ENCODE results near the gene ABHD17B. TPM values are rescaled to one million over a fixed set of nuclear protein-coding genes. Genes with fewer than 3 reads are reported as not detected.

ABHD17B gene
- total and polyA plus RNA-seq, 10 of the 15 experiments (the other 5 are each of a cell fraction or from before 2014, with no cell fraction given), result 3.5 to 21.4 (median 16.6) TPM

DNA sequence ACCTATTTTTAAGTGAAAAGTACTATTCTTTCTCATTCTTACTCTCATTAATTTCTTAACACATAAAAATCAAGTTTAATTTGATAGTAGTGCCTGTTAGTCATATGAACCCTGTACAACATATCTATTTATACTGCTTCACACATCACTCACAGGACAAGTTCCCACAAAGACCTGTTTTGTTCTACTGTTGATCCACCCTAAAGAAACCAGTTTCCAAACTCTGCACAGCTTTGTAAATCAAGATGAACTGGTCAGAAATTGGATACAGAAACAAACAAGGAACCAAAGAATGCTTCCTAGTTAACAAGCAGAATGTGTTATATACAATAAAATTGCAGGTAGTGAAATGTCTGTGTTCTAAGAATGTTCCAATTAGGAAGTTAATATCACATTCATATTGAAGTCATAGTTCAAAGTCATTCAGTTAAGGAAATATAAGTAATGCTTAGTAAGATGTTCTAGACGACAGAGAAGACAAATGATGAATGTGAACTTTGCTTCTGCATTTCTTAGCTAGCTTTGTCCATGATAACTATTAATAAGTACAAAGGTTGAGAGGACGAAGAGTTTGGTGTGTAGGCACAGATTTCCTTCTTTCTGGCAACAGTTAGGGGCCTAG is 33.9 kb upstream of the ABHD17B start:
- BruUV-seq (replicated peaks), result no TSS peak
- Histone ChIP-seq H3K79me2 (ENCODE audit: control insufficient read depth, insufficient read depth, low read length) (no peaks in the 10 kb centered on the region; the same call in 1 of the 2 replicates), H3K4me2 (ENCODE audit: control insufficient read depth, insufficient read depth) (no peak overlapping the region), H2AFZ (ENCODE audit: control insufficient read depth, low read depth, low read length) (no peak overlapping the region), H3K4me1 (ENCODE audit: control insufficient read depth, insufficient read depth, low read length) (no peaks in the 10 kb centered on the region), H3K27ac (ENCODE audit: control insufficient read depth, insufficient read depth) (no peak overlapping the region), H3K27me3 (replicated peaks in 1 of 2; ENCODE audit: control insufficient read depth in 2 of 2, insufficient read depth in 2 of 2, low read length in 1 of 2) (no peaks in the 10 kb centered on the region), H3K9me3 (replicated peaks; ENCODE audit: control insufficient read depth, insufficient read depth, low read length) (no peaks in the 10 kb centered on the region), H4K20me1 (ENCODE audit: control insufficient read depth, insufficient read depth) (no peaks in the 10 kb centered on the region), H3K4me3 (no peak overlapping the region), H3K9ac (ENCODE audit: control insufficient read depth, insufficient read depth, low read length) (no peak overlapping the region), H3K36me3 (ENCODE audit: control insufficient read depth in 2 of 2, insufficient read depth in 2 of 2, low read length in 1 of 2) (no peaks in the 10 kb centered on the region; a peak in 1 of 4 replicates)
- intact Hi-C loops (cut with micrococcal nuclease; ENCODE audit: unreplicated experiment) (no loop called here), in situ Hi-C loops (cut with MboI) (no loop called here)
- TF ChIP-seq NR2C2 (IDR thresholded peaks at IDR 0.05; ENCODE audit: borderline replicate concordance, control insufficient read depth, insufficient read length, low read depth) (no peak), POLR2AphosphoS5 (IDR thresholded peaks at IDR 0.05; ENCODE audit: low read length) (no peak), NFIC (IDR thresholded peaks at IDR 0.05; ENCODE audit: low read depth, low read length) (no peak), ZNF622 (IDR thresholded peaks at IDR 0.05) (no peak), BRCA1 (IDR thresholded peaks at IDR 0.05; ENCODE audit: low read depth, low read length) (no peak), EGR1 (IDR thresholded peaks at IDR 0.05; ENCODE audit: borderline replicate concordance in 1 of 2, low read depth in 2 of 2, low read length in 2 of 2) (no peak)
- TF ChIP-seq, protein P1, sequence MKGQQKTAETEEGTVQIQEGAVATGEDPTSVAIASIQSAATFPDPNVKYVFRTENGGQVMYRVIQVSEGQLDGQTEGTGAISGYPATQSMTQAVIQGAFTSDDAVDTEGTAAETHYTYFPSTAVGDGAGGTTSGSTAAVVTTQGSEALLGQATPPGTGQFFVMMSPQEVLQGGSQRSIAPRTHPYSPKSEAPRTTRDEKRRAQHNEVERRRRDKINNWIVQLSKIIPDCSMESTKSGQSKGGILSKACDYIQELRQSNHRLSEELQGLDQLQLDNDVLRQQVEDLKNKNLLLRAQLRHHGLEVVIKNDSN (IDR thresholded peaks at IDR 0.05; ENCODE audit: borderline replicate concordance, extremely low read length, insufficient read depth, low read depth, low read length), result no peak
- TF ChIP-seq, protein P2, sequence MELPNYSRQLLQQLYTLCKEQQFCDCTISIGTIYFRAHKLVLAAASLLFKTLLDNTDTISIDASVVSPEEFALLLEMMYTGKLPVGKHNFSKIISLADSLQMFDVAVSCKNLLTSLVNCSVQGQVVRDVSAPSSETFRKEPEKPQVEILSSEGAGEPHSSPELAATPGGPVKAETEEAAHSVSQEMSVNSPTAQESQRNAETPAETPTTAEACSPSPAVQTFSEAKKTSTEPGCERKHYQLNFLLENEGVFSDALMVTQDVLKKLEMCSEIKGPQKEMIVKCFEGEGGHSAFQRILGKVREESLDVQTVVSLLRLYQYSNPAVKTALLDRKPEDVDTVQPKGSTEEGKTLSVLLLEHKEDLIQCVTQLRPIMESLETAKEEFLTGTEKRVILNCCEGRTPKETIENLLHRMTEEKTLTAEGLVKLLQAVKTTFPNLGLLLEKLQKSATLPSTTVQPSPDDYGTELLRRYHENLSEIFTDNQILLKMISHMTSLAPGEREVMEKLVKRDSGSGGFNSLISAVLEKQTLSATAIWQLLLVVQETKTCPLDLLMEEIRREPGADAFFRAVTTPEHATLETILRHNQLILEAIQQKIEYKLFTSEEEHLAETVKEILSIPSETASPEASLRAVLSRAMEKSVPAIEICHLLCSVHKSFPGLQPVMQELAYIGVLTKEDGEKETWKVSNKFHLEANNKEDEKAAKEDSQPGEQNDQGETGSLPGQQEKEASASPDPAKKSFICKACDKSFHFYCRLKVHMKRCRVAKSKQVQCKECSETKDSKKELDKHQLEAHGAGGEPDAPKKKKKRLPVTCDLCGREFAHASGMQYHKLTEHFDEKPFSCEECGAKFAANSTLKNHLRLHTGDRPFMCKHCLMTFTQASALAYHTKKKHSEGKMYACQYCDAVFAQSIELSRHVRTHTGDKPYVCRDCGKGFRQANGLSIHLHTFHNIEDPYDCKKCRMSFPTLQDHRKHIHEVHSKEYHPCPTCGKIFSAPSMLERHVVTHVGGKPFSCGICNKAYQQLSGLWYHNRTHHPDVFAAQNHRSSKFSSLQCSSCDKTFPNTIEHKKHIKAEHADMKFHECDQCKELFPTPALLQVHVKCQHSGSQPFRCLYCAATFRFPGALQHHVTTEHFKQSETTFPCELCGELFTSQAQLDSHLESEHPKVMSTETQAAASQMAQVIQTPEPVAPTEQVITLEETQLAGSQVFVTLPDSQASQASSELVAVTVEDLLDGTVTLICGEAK (IDR thresholded peaks at IDR 0.05; ENCODE audit: borderline replicate concordance), result no peak
- TF ChIP-seq, protein P3, sequence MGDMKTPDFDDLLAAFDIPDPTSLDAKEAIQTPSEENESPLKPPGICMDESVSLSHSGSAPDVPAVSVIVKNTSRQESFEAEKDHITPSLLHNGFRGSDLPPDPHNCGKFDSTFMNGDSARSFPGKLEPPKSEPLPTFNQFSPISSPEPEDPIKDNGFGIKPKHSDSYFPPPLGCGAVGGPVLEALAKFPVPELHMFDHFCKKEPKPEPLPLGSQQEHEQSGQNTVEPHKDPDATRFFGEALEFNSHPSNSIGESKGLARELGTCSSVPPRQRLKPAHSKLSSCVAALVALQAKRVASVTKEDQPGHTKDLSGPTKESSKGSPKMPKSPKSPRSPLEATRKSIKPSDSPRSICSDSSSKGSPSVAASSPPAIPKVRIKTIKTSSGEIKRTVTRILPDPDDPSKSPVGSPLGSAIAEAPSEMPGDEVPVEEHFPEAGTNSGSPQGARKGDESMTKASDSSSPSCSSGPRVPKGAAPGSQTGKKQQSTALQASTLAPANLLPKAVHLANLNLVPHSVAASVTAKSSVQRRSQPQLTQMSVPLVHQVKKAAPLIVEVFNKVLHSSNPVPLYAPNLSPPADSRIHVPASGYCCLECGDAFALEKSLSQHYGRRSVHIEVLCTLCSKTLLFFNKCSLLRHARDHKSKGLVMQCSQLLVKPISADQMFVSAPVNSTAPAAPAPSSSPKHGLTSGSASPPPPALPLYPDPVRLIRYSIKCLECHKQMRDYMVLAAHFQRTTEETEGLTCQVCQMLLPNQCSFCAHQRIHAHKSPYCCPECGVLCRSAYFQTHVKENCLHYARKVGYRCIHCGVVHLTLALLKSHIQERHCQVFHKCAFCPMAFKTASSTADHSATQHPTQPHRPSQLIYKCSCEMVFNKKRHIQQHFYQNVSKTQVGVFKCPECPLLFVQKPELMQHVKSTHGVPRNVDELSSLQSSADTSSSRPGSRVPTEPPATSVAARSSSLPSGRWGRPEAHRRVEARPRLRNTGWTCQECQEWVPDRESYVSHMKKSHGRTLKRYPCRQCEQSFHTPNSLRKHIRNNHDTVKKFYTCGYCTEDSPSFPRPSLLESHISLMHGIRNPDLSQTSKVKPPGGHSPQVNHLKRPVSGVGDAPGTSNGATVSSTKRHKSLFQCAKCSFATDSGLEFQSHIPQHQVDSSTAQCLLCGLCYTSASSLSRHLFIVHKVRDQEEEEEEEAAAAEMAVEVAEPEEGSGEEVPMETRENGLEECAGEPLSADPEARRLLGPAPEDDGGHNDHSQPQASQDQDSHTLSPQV (IDR thresholded peaks at IDR 0.05), result no peak
- DNase-seq (ENCODE audit: low read depth, low spot score) (no peak), ATAC-seq (no peak), FAIRE-seq (no peak)
- ChIA-PET SMC1A (ENCODE audit: uncharacterized antibody, unreplicated experiment) (no interaction called here), CTCF (interaction anchor here (0.9 to 1.3 kb wide), 2 partner anchors 9 to 80 kb away, joined by 3 read pairs; no protein-coding TSS in a partner anchor), POLR2A (no interaction called here), RAD21 (ENCODE audit: unreplicated experiment) (no interaction called here)
- 98% methylated on average over 2 of the region's 2 CpGs for WGBS (ENCODE audit: insufficient coverage, insufficient replicate concordance, low lambda C conversion rate, missing lambda C conversion rate)
